HepG2 (cell line): ENCODE measurements around the gene SLC13A3. TPM values are rescaled to one million over a fixed set of nuclear protein-coding genes. Genes with fewer than 3 reads are reported as not detected.

ENCODE experiments used
- BHLHE40 ChIP-seq: IDR thresholded peaks from 2 replicates; pipeline ENCODE4 v1.6.1; 2011; ENCODE audit warnings: low read length, improper control_type of control experiment
- DMAP1 ChIP-seq: IDR thresholded peaks from 2 replicates; pipeline ENCODE4 v1.6.1; 2016
- EED ChIP-seq: sonication (generic); formaldehyde crosslinking; IDR thresholded peaks from 2 replicates; pipeline ENCODE4 v1.5.0; 2020; ENCODE audit warnings: mild to moderate bottlenecking, missing genetic modification reagents
- ELF1 ChIP-seq: sonication (generic); formaldehyde crosslinking; IDR thresholded peaks from 2 replicates; pipeline ENCODE4 v1.4.0; 2020; ENCODE audit warnings: missing genetic modification reagents
- HNF4G ChIP-seq, 2 experiments: sonication (generic) in 1 of 2; formaldehyde crosslinking in 1 of 2; IDR thresholded peaks; 2 replicates each; pipeline versions ENCODE4 v1.4.0 to v1.6.1; 2011 to 2020; ENCODE audit warnings: borderline replicate concordance in 2 of 2, low read depth in 2 of 2, mild to moderate bottlenecking in 2 of 2, low read length in 1 of 2, missing genetic modification reagents in 1 of 2, moderate library complexity in 1 of 2
- HOXA7 ChIP-seq: sonication (generic); formaldehyde crosslinking; IDR thresholded peaks from 2 replicates; pipeline ENCODE4 v1.8.1; 2022; ENCODE audit warnings: mild to moderate bottlenecking, missing genetic modification reagents, moderate library complexity
- MIXL1 ChIP-seq: IDR thresholded peaks from 2 replicates; pipeline ENCODE4 v1.6.1; 2016
- RFX3 ChIP-seq: IDR thresholded peaks from 2 replicates; pipeline ENCODE4 v1.6.1; 2016; ENCODE audit warnings: missing biosample characterization, missing genetic modification reagents
- SKI ChIP-seq: fragments of 450-650 bp; IDR thresholded peaks from one replicate; pipeline ENCODE4 v1.6.1; 2018; ENCODE audit warnings: mild to moderate bottlenecking; ENCODE audit not compliant: partially characterized antibody
- TBP ChIP-seq: sonication (generic); formaldehyde crosslinking; IDR thresholded peaks from 2 replicates; pipeline ENCODE4 v1.5.0; 2020; ENCODE audit warnings: missing genetic modification reagents
- ZNF136 ChIP-seq: sonication (generic); formaldehyde crosslinking; IDR thresholded peaks from 2 replicates; pipeline ENCODE4 v1.8.1; 2022; ENCODE audit warnings: low read depth, mild to moderate bottlenecking, moderate library complexity, missing genetic modification reagents
- ZNF430 ChIP-seq: sonication (generic); formaldehyde crosslinking; IDR thresholded peaks from 2 replicates; pipeline ENCODE4 v1.9.0; 2021; ENCODE audit warnings: mild to moderate bottlenecking, missing genetic modification reagents
- ZNF431 ChIP-seq: sonication (generic); formaldehyde crosslinking; IDR thresholded peaks from 2 replicates; pipeline ENCODE4 v1.9.0; 2022; ENCODE audit warnings: missing genetic modification reagents, low read depth, mild to moderate bottlenecking, borderline replicate concordance
- ZNF563 ChIP-seq: sonication (generic); formaldehyde crosslinking; IDR thresholded peaks from 2 replicates; pipeline ENCODE4 v1.8.0; 2022; ENCODE audit warnings: mild to moderate bottlenecking, moderate library complexity, missing genetic modification reagents
- ZSCAN12 ChIP-seq: sonication (generic); formaldehyde crosslinking; IDR thresholded peaks from 2 replicates; pipeline ENCODE4 v1.9.0; 2021; ENCODE audit warnings: mild to moderate bottlenecking, missing genetic modification reagents
- ZSCAN25 ChIP-seq: sonication (generic); formaldehyde crosslinking; IDR thresholded peaks from 2 replicates; pipeline ENCODE4 v1.8.0; 2022; ENCODE audit warnings: mild to moderate bottlenecking, missing genetic modification reagents
- polyA plus RNA-seq, 8 experiments: library from polyadenylated mRNA; depleted of rRNA in 3 of 8; stranded (reverse) in 7 of 8; unstranded in 1 of 8; fragments of >200 nt; fragmentation: Illumina TruSeq in 4 of 8; extraction: Trizol in 4 of 8; gene quantifications; 2 replicates each; pipeline versions ENCODE4 v1.2.1 to v1.2.3, GENCODE V29; 2011 to 2016; ENCODE audit warnings: low read depth in 4 of 8, missing spikeins in 1 of 8, mixed read lengths in 1 of 8; ENCODE audit not compliant: insufficient read depth in 1 of 8
- total RNA-seq, 5 experiments: library from RNA; depleted of rRNA; stranded (reverse); fragments of >200 nt; fragmentation: Illumina TruSeq; extraction: Trizol; gene quantifications; 2 replicates each; pipeline ENCODE4 v1.2.3, GENCODE V29; 2016; ENCODE audit warnings: low read depth in 1 of 5
- TF ChIP-seq, protein P1 (sequence below): sonication (generic); formaldehyde crosslinking; IDR thresholded peaks from 2 replicates; pipeline ENCODE4 v1.4.0; 2020; ENCODE audit warnings: mild to moderate bottlenecking, missing genetic modification reagents
- TF ChIP-seq, protein P2 (sequence below): sonication (generic); formaldehyde crosslinking; IDR thresholded peaks from 2 replicates; pipeline ENCODE4 v1.5.1; 2020; ENCODE audit warnings: mild to moderate bottlenecking, missing genetic modification reagents
- TF ChIP-seq, protein P3 (sequence below): sonication (generic); formaldehyde crosslinking; IDR thresholded peaks from 2 replicates; pipeline ENCODE4 v1.9.0; 2022; ENCODE audit warnings: missing genetic modification reagents, mild to moderate bottlenecking, borderline replicate concordance
- TF ChIP-seq, protein P4 (sequence below): sonication (generic); formaldehyde crosslinking; IDR thresholded peaks from 2 replicates; pipeline ENCODE4 v1.8.0; 2022; ENCODE audit warnings: missing genetic modification reagents, mild to moderate bottlenecking, moderate library complexity, borderline replicate concordance

Gene SLC13A3
- total and polyA plus RNA-seq, 2 of the 13 experiments (the other 11 are each of a cell fraction or from before 2014, with no cell fraction given), result 66.5 to 76.0 TPM

DNA sequence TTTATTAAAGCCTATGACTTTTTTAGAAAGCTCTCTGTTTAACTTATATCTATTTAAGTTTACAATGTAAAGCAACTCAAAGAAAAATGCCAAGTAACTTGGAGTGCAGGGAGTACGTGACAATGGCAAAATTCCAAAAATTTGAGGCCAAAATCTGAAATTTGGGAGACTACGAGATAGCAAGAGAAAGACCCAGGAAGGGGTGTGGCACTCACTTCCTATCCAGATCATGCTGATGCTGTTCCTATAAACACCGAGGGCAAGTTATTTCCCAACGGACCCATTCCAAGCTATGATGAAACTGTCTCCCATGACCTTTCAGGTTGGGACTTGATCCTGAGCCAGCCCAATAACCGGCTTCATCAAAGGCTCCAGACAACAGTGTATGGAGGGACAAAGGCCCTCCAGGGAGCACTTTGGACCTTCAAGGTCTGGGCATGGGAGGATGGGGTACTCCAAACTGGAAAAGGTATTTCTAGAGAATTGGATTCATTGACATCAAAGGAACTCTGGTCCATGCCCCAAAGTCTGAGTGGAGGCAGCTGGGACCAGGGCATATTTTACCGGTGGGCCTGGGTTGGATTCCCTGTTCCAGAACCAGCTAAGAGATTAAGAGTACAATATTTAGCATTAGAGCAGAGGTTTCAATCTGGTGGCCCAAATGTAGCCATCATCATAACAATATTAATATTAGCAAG is 15.7 kb upstream of the SLC13A3 start (continued):
- TF ChIP-seq, protein P1, sequence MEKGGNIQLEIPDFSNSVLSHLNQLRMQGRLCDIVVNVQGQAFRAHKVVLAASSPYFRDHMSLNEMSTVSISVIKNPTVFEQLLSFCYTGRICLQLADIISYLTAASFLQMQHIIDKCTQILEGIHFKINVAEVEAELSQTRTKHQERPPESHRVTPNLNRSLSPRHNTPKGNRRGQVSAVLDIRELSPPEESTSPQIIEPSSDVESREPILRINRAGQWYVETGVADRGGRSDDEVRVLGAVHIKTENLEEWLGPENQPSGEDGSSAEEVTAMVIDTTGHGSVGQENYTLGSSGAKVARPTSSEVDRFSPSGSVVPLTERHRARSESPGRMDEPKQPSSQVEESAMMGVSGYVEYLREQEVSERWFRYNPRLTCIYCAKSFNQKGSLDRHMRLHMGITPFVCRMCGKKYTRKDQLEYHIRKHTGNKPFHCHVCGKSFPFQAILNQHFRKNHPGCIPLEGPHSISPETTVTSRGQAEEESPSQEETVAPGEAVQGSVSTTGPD, result peak; percentile 82
- TF ChIP-seq RFX3 (CRISPR knock-in tag) (peak; percentile 62), ZNF430 (CRISPR knock-in tag) (peak; percentile 97; the same call in 1 of the 2 replicates), ZNF431 (CRISPR knock-in tag) (peak; percentile 94), EED (CRISPR knock-in tag) (no peak), ELF1 (peak; percentile 87), ZNF563 (0 out of 2 replicates have a peak, but pooled peaks have one; percentile 22), ZSCAN25 (peak; percentile 87), ZNF136 (CRISPR knock-in tag) (peak; percentile 85), SKI (peak; percentile 99), TBP (no peak), MIXL1 (CRISPR knock-in tag) (peak; percentile 100), HNF4G (IDR thresholded peaks at IDR 0.05; ENCODE audit: borderline replicate concordance, low read depth, low read length) (peak; percentile 100), HNF4G (CRISPR knock-in tag; IDR thresholded peaks at IDR 0.05; ENCODE audit: borderline replicate concordance, low read depth) (peak; percentile 100), BHLHE40 (peak; percentile 82), ZSCAN12 (CRISPR knock-in tag) (no peak), HOXA7 (CRISPR knock-in tag) (no peak), DMAP1 (CRISPR knock-in tag) (peak; percentile 95; the same call in 1 of the 2 replicates)
- TF ChIP-seq, protein P2, sequence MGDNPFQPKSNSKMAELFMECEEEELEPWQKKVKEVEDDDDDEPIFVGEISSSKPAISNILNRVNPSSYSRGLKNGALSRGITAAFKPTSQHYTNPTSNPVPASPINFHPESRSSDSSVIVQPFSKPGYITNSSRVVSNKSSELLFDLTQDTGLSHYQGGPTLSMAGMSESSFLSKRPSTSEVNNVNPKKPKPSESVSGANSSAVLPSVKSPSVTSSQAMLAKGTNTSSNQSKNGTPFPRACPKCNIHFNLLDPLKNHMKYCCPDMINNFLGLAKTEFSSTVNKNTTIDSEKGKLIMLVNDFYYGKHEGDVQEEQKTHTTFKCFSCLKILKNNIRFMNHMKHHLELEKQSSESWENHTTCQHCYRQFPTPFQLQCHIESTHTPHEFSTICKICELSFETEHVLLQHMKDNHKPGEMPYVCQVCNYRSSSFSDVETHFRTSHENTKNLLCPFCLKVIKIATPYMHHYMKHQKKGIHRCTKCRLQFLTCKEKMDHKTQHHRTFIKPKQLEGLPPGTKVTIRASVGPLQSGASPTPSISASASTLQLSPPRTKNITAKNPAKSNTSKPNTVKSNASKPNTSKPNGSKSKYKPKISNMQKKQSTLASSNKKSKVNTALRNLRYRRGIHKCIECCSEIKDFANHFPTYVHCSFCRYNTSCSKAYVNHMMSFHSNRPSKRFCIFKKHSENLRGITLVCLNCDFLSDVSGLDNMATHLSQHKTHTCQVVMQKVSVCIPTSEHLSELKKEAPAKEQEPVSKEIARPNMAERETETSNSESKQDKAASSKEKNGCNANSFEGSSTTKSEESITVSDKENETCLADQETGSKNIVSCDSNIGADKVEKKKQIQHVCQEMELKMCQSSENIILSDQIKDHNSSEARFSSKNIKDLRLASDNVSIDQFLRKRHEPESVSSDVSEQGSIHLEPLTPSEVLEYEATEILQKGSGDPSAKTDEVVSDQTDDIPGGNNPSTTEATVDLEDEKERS (CRISPR knock-in tag), result peak; percentile 100
- TF ChIP-seq, protein P3, sequence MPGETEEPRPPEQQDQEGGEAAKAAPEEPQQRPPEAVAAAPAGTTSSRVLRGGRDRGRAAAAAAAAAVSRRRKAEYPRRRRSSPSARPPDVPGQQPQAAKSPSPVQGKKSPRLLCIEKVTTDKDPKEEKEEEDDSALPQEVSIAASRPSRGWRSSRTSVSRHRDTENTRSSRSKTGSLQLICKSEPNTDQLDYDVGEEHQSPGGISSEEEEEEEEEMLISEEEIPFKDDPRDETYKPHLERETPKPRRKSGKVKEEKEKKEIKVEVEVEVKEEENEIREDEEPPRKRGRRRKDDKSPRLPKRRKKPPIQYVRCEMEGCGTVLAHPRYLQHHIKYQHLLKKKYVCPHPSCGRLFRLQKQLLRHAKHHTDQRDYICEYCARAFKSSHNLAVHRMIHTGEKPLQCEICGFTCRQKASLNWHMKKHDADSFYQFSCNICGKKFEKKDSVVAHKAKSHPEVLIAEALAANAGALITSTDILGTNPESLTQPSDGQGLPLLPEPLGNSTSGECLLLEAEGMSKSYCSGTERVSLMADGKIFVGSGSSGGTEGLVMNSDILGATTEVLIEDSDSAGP (CRISPR knock-in tag), result peak; percentile 87
- TF ChIP-seq, protein P4, sequence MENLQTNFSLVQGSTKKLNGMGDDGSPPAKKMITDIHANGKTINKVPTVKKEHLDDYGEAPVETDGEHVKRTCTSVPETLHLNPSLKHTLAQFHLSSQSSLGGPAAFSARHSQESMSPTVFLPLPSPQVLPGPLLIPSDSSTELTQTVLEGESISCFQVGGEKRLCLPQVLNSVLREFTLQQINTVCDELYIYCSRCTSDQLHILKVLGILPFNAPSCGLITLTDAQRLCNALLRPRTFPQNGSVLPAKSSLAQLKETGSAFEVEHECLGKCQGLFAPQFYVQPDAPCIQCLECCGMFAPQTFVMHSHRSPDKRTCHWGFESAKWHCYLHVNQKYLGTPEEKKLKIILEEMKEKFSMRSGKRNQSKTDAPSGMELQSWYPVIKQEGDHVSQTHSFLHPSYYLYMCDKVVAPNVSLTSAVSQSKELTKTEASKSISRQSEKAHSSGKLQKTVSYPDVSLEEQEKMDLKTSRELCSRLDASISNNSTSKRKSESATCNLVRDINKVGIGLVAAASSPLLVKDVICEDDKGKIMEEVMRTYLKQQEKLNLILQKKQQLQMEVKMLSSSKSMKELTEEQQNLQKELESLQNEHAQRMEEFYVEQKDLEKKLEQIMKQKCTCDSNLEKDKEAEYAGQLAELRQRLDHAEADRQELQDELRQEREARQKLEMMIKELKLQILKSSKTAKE (CRISPR knock-in tag), result peak; percentile 99
